GM23248 (cell line): ENCODE results near the gene CDX1. TPM values are rescaled to one million over a fixed set of nuclear protein-coding genes. Genes with fewer than 3 reads are reported as not detected.

Source experiments
- DNase-seq: peaks from one replicate; pipeline ENCODE4 v3.0.0-alpha.2; 2015
- H2AFZ ChIP-seq: fragments of 200-600 bp; sonication (generic); 2 replicates; pipeline ENCODE4 v1.6.1; 2016; ENCODE audit warnings: antibody characterized with exemption
- H3F3A ChIP-seq: fragments of 200-600 bp; sonication (generic); 2 replicates; pipeline ENCODE4 v1.6.1; 2016; ENCODE audit warnings: mild to moderate bottlenecking, antibody characterized with exemption, mixed run types; ENCODE audit not compliant: insufficient read depth
- H3K27ac ChIP-seq: fragments of 200-600 bp; sonication (generic); 2 replicates; pipeline ENCODE4 v1.5.1; 2016; ENCODE audit warnings: mild to moderate bottlenecking
- H3K27me3 ChIP-seq: fragments of 200-600 bp; sonication (generic); replicated peaks from 2 replicates; pipeline ENCODE4 v1.6.1; 2016; ENCODE audit warnings: mild to moderate bottlenecking; ENCODE audit not compliant: insufficient read depth
- H3K36me3 ChIP-seq: fragments of 200-600 bp; sonication (generic); 2 replicates; pipeline ENCODE4 v1.6.1; 2016; ENCODE audit warnings: low read depth, mild to moderate bottlenecking
- H3K4me1 ChIP-seq: fragments of 200-600 bp; sonication (generic); 2 replicates; pipeline ENCODE4 v1.6.1; 2016; ENCODE audit warnings: mild to moderate bottlenecking; ENCODE audit not compliant: insufficient read depth
- H3K4me2 ChIP-seq: fragments of 200-600 bp; sonication (generic); one replicate; pipeline ENCODE4 v1.6.1; 2016; ENCODE audit warnings: mild to moderate bottlenecking; ENCODE audit not compliant: unreplicated experiment
- H3K4me3 ChIP-seq: fragments of 200-600 bp; sonication (generic); 2 replicates; pipeline ENCODE4 v1.5.1; 2016; ENCODE audit warnings: mild to moderate bottlenecking
- H3K79me2 ChIP-seq: fragments of 200-600 bp; sonication (generic); 2 replicates; pipeline ENCODE4 v1.6.1; 2016; ENCODE audit warnings: mild to moderate bottlenecking; ENCODE audit not compliant: insufficient read depth
- H3K9ac ChIP-seq: fragments of 200-600 bp; sonication (generic); 2 replicates; pipeline ENCODE4 v1.6.1; 2016; ENCODE audit warnings: mild to moderate bottlenecking
- H3K9me2 ChIP-seq: fragments of 200-600 bp; sonication (generic); 2 replicates; pipeline ENCODE4 v1.6.1; 2016; ENCODE audit warnings: mixed run types, mild to moderate bottlenecking, moderate library complexity; ENCODE audit not compliant: insufficient read depth
- H3K9me3 ChIP-seq: fragments of 200-600 bp; sonication (generic); one replicate; pipeline ENCODE4 v1.6.1; 2017; ENCODE audit warnings: low read depth
- H4K20me1 ChIP-seq: fragments of 200-600 bp; sonication (generic); 2 replicates; pipeline ENCODE4 v1.6.0; 2016; ENCODE audit not compliant: insufficient read depth
- EZH2 ChIP-seq: fragments of 200-600 bp; sonication (generic); IDR thresholded peaks from 2 replicates; pipeline ENCODE4 v1.6.1; 2018; ENCODE audit warnings: antibody characterized with exemption, mild to moderate bottlenecking; ENCODE audit not compliant: insufficient read depth, poor library complexity, severe bottlenecking
- EZH2phosphoT487 ChIP-seq: fragments of 200-600 bp; sonication (generic); IDR thresholded peaks from 2 replicates; pipeline ENCODE4 v1.6.1; 2018; ENCODE audit warnings: antibody characterized with exemption, moderate library complexity, mild to moderate bottlenecking, low read depth; ENCODE audit not compliant: insufficient read depth
- WGBS, 2 experiments: methylation state at CpG; one replicate each; pipeline ENCODE4 v1.1.6; 2015 to 2017; ENCODE audit warnings: low lambda C conversion rate in 2 of 2, low coverage in 1 of 2; ENCODE audit errors: missing lambda C conversion rate in 2 of 2; 5-methylcytosine and 5-hydroxymethylcytosine counted together
- in situ Hi-C: fragments of 300-500 bp; cut with MboI; formaldehyde crosslinking; loops from 2 replicates; pipeline ENCODE4 v1.15.0; 2020
- polyA plus RNA-seq: library from polyadenylated mRNA; unstranded; fragments of >200 nt; fragmentation: Nextera tagmentation; extraction: Ambion mirVana; gene quantifications from 2 replicates; pipeline ENCODE4 v1.2.1, GENCODE V29; 2016
- total RNA-seq: library from RNA; depleted of rRNA; stranded (reverse); fragments of >200 nt; shearing (Covaris generic); gene quantifications from 2 replicates; pipeline ENCODE4 v1.2.3, GENCODE V29; 2014

Gene CDX1
- total and polyA plus RNA-seq, 2 experiments from 2014 or later, result not detected

DNA sequence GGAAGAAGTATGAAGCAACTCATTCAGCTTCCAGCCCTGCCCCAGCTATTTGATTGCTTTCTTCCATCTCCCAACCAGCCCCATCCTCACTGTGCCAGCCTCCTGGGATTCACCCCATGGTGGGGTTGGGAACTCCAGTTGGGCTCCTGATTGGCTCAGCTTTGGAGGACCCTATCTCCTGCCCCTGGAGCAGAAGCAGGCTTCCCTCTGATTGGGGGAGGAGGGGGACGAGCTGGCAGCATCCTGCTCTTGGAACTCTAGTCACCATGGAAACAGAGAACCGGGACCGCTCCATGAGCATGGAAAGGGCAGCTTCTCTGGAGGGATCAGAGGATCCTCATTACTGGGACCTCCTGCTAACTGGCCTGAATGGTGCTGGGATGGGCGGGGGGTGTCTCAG lies 25.9 kb downstream of the CDX1 start:
- Histone ChIP-seq H2AFZ (no peak overlapping the region), H4K20me1 (no peaks in the 10 kb centered on the region), H3K36me3 (no peaks in the 10 kb centered on the region), H3F3A (no peaks in the 10 kb centered on the region), H3K4me1 (no peaks in the 10 kb centered on the region), H3K4me2 (no peak overlapping the region), H3K9me3 (no peaks in the 10 kb centered on the region), H3K27ac (no peak overlapping the region), H3K79me2 (no peaks in the 10 kb centered on the region), H3K27me3 (peaks cover 39% of the 10 kb centered on the region), H3K4me3 (no peak overlapping the region), H3K9me2 (no peaks in the 10 kb centered on the region), H3K9ac (no peak overlapping the region)
- in situ Hi-C loops, result no loop called here
- 61 to 63% methylated on average over 4 of the region's 4 CpGs for WGBS, 2 experiments
- DNase-seq, result no peak
- TF ChIP-seq EZH2phosphoT487 (no peak), EZH2 (no peak)

DNA sequence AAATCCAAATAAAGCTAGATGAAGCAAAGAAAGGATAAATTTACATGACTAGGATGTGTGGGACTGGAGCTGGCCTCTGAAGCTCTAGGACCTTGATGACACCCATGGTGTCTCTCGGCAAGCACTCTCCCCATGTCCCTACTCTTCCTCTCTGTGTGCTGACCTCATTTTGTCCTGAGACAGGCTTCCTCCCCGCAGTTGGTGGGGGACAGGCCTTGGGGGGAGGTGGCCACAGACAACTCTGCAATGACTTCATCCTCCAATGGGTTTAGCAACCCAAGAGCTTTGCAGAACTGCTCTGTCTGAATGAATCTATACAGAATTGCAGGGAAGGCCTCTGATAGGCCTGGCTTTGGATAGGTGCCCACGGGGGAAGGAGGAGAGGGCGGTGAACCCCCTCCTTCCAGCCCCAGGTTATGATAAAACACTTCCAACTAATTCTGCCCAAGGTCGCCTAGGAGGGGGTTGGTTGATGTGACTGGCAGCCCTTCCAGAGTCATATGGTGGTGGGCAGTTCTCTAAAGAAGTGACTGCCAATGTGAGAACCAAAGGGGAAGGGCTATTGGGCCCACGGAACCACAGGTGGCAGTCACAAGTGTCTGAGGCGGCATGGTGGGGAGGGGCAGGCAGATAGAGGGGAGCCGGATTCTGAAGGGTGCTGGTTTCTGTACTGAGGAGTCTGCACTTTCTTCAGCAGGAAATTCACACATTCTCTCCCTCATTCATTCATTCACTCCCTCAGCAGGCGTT lies 29.3 kb downstream of the CDX1 start:
- WGBS, 2 experiments, result 63 to 70% methylated on average over 9 of the region's 9 CpGs
- Histone ChIP-seq H3K27me3 (peaks cover 11% of the 10 kb centered on the region), H3K36me3 (no peaks in the 10 kb centered on the region), H3K4me1 (no peaks in the 10 kb centered on the region), H3K79me2 (no peaks in the 10 kb centered on the region), H3K9me2 (no peaks in the 10 kb centered on the region), H3K9ac (no peak overlapping the region), H3F3A (no peaks in the 10 kb centered on the region), H4K20me1 (no peaks in the 10 kb centered on the region), H3K4me2 (no peak overlapping the region), H3K27ac (no peak overlapping the region), H3K9me3 (no peaks in the 10 kb centered on the region), H2AFZ (no peak overlapping the region), H3K4me3 (no peak overlapping the region)
- in situ Hi-C loops, result no loop called here
- TF ChIP-seq EZH2phosphoT487 (no peak), EZH2 (no peak)
- no peak for DNase-seq

DNA sequence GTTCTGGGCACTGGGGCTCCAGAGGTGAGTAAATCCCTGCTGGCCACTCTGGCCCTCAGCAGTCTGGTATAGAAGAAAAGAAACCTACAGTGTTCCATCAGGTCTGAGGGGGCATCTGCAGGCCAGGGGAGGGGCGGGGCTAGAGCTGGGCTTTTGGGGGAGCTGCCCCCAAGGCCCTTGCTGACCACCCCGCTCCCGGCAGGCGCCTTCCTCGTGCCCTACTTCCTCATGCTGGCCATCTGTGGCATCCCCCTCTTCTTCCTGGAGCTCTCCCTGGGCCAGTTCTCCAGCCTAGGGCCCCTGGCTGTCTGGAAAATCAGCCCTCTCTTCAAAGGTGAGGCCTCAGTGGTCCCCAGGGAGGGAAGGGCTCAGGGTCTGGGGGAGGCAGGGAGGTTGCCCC lies 29.9 kb downstream of the CDX1 start:
- no peak overlapping the region for H3K27ac ChIP-seq
- H3K9me2 ChIP-seq, result no peaks in the 10 kb centered on the region
- no peaks in the 10 kb centered on the region for H3K36me3 ChIP-seq
- H3K4me2 ChIP-seq, result no peak overlapping the region
- no peaks in the 10 kb centered on the region for H4K20me1 ChIP-seq
- in situ Hi-C loops, result no loop called here
- H3K4me3 ChIP-seq, result no peak overlapping the region
- H3F3A ChIP-seq, result no peaks in the 10 kb centered on the region
- no peaks in the 10 kb centered on the region for H3K9me3 ChIP-seq
- H3K79me2 ChIP-seq, result no peaks in the 10 kb centered on the region
- H3K27me3 ChIP-seq, result peaks cover 7% of the 10 kb centered on the region
- DNase-seq, result no peak
- no peaks in the 10 kb centered on the region for H3K4me1 ChIP-seq
- no peak overlapping the region for H3K9ac ChIP-seq
- 63 to 64% methylated on average over 4 to 5 of the region's 5 CpGs for WGBS, 2 experiments
- TF ChIP-seq EZH2, result no peak
- TF ChIP-seq EZH2phosphoT487, result no peak
- H2AFZ ChIP-seq, result no peak overlapping the region

DNA sequence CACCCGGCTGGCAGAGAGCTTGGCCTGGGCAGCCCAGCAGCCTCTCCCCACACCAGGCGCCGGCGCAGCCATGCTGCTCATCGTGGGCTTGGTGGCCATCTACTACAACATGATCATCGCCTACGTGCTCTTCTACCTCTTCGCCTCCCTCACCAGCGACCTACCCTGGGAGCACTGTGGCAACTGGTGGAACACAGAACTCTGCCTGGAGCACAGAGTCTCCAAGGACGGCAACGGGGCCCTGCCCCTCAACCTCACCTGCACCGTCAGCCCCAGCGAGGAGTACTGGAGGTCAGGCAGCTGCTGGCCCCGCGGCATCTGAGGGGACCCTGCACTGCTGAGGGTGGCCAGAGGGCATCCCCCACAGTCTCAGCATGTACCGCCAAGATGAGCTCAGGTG lies 30.4 kb downstream of the CDX1 start:
- H3K79me2 ChIP-seq, result no peaks in the 10 kb centered on the region
- WGBS, 2 experiments, result 73 to 75% methylated on average over 14 to 15 of the region's 16 CpGs

More for the DNA sequence above, 30.4 kb downstream of the CDX1 start:
- Histone ChIP-seq H3K4me1 (no peaks in the 10 kb centered on the region), H3K9me2 (no peaks in the 10 kb centered on the region), H3F3A (no peaks in the 10 kb centered on the region), H3K9me3 (no peaks in the 10 kb centered on the region), H3K36me3 (no peaks in the 10 kb centered on the region), H2AFZ (no peak overlapping the region), H3K4me2 (no peak overlapping the region), H3K9ac (no peak overlapping the region), H3K27ac (no peak overlapping the region), H4K20me1 (no peaks in the 10 kb centered on the region), H3K27me3 (peaks cover 2% of the 10 kb centered on the region), H3K4me3 (no peak overlapping the region)
- DNase-seq, result no peak
- in situ Hi-C loops, result no loop called here
- TF ChIP-seq EZH2phosphoT487 (no peak), EZH2 (no peak)
